Gastroesophageal sphincter (tissue), 3 donors: ENCODE results near the gene CCR9.

ENCODE experiments used
- EP300 ChIP-seq: sonication (generic); formaldehyde crosslinking; IDR thresholded peaks from one replicate; pipeline ENCODE4 v1.6.1; 2017; ENCODE audit warnings: antibody characterized with exemption, mild to moderate bottlenecking
- POLR2A ChIP-seq, 2 donors: fragments of 450-650 bp; IDR thresholded peaks; one replicate each; pipeline ENCODE4 v1.6.1; 2017; ENCODE audit warnings: antibody characterized with exemption in 2 of 2, mild to moderate bottlenecking in 2 of 2, moderate library complexity in 1 of 2
- POLR2AphosphoS5 ChIP-seq: sonication (generic); formaldehyde crosslinking; IDR thresholded peaks from one replicate; pipeline ENCODE4 v1.6.1; 2017; ENCODE audit warnings: antibody characterized with exemption
- TF ChIP-seq, protein P1 (sequence below), 4 experiments: fragments of 200-600 bp in 2 of 4; fragments of 450-650 bp in 2 of 4; sonication (generic) in 1 of 4; IDR thresholded peaks; one replicate each; pipeline ENCODE4 v1.5.1; 2017 to 2019; ENCODE audit warnings: antibody characterized with exemption in 4 of 4, mild to moderate bottlenecking in 2 of 4, moderate library complexity in 2 of 4

DNA sequence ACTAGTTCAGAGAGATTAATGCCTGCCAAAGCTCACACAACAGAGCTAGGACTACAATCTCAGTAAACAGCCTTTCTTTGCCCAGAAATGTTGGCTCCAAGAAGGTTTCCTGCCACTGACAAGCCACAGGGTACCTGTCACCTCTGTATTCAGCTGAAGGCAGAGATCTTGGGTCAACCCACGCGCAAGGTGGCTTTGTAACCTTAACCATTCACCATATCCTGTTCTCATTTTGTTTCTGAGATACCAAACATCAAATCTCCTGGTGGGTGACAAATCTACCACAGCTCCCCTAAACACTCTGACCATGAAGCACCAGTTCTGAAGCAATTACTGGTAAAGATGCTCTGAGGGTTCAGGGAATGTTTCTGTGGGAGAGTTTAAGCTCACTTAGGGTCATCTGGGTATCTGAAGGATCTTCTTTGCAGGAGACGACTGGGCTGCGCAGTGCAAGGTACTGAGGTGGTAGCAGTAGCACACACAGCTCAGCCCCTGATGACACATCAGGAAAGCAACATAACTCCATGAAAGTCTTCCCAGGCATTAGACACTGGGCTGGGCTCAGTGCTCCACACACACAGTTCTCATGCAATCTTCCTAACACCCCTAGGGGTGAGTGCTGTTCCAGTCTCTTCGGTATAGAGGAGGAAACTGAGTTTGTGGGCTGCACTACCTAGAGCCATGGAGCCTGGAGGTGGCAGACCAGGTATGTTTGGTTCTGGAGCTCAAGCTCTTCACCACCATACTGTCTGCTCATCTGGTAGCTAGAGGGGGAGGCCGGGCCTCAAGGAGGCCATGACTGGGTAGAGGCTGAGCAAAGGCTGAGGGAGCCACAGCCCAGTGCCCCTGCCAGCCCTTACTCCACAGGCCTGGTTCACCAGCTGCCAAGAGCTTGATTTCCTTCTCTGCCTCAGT lies 64.6 kb downstream of the CCR9 start:
- TF ChIP-seq, protein P1, sequence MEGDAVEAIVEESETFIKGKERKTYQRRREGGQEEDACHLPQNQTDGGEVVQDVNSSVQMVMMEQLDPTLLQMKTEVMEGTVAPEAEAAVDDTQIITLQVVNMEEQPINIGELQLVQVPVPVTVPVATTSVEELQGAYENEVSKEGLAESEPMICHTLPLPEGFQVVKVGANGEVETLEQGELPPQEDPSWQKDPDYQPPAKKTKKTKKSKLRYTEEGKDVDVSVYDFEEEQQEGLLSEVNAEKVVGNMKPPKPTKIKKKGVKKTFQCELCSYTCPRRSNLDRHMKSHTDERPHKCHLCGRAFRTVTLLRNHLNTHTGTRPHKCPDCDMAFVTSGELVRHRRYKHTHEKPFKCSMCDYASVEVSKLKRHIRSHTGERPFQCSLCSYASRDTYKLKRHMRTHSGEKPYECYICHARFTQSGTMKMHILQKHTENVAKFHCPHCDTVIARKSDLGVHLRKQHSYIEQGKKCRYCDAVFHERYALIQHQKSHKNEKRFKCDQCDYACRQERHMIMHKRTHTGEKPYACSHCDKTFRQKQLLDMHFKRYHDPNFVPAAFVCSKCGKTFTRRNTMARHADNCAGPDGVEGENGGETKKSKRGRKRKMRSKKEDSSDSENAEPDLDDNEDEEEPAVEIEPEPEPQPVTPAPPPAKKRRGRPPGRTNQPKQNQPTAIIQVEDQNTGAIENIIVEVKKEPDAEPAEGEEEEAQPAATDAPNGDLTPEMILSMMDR (IDR thresholded peaks at IDR 0.05): no peak
- no peak for TF ChIP-seq EP300
- no peak for TF ChIP-seq POLR2AphosphoS5
- TF ChIP-seq POLR2A (IDR thresholded peaks at IDR 0.05): no peak
